GM19043 (cell line): ENCODE data around the gene HS6ST1.

Experiments used
- ATAC-seq: cut with Tn5 transposase; IDR thresholded peaks from one replicate; pipeline ENCODE4 v1.9.1; 2021; ENCODE audit warnings: low read depth; ENCODE audit not compliant: unreplicated experiment

HS6ST1 gene

DNA sequence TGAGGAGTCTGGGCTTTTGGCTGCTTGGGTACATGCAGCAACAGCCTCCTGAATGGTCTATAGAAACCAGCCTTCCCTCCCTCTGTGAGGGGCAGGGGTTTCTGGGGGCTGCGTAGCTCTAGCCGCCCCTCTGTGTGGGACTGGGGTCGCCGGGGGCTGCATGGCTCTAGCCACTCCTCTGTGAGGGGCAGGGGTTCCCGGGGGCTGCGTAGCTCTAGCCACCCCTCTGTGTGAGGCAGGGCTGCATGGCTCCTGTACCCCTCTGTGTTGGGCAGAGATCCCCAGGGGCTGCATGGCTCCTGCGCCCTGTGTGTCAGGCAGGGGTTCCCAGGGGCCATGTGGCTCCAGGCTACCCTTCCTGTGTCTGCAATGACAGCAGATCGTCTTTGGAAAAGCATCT, 17.6 kb downstream of the HS6ST1 start:
- no peak for ATAC-seq

DNA sequence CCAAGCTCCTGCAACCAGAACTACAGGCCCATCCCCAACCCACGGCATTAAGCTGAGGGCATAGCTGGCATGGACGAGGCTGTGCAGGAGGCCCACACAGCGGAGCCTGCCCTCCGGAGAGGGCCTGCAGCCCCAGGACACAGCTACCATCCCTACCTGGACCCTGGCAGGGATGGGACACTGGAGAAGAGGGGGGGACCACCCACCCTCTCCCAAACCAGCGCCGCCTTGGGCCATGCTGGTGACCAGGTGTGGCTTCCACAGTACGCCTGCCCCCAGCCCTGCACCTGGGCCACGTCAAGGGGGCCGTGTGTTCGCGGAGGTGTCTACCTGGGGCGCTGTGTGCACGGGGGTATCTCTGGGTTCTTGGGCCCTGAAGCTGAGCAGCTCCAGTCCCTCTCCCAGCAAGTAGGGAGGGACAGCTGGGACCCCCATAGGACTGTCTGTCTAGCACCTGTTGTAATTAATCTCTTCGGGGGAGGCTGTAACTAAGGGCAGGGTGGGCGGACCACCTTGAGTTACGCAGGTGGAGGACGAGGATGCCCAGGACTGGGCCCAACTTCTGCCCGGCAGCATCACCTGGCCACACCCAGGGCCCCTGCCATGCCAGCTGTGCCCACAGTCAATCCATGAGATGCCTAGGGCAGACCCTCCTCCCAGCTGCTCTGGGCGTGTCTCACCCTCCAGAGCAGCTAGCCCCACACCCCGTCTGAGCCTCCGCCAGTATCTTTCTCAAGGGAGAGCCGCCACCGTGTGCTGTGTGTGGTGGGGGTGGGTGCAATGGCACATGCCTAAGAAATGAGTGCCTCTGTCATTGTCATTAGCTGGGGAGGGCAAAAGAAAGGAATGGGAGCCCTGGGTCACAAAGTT, 18.3 kb downstream of the HS6ST1 start:
- ATAC-seq: no peak

DNA sequence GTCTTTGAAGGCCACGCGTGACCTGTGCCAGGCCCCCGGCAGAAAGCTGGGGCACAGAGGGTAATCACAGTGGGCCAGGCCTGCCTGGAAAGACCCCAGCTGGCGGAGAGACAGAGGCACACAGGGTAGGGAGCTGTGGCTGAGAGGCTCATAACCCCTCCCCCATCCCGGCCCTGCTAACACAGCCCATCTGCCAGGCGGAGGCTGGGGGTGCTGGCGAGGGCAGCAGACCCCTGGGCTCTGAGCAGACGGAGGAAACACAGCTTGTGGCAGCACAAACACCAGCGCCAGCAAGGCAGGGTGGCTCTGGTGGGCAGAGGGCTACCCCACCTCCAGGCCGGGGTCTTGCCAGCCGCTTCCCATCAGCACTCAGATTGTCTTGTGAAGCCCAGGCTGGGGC, 19.0 kb downstream of the HS6ST1 start:
- ATAC-seq: no peak

DNA sequence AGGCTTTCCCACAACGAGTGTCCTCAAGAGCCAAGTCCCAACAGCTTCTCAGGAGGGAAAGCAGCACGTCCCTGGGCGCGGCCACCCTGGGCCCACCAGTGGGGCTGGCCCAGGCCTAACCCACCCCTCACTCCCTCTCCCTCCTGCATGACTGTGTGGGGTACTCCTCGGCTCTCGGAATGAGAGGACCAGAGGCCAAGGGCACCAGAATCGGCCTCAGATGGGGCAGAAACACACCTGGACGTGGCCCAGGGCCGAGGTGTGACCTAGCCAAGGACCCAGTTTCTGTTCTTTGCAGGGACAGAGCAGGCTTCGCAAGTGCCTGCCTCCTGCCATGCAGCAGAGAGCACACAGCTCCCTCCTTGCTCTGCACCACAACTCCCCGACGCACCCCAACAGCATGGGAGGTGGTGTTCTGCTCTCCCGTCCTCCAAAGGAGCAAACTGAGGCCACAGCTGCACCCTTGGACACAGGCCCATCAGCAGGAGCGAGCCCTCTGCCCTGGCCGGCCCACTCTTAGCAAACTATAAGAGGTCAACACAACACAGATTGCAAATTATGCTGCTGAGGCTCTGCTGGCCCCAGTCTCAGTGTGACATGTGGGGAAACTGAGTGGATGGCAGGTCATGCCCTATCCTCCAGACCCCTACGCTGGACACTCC, 19.7 kb downstream of the HS6ST1 start:
- no peak for ATAC-seq

GRCh38 chr2:128298286-128298685, 20.4 kb downstream of the HS6ST1 start:
- no peak for ATAC-seq

GRCh38 chr2:128293870-128294455, 24.7 kb downstream of the HS6ST1 start:
- no peak for ATAC-seq

- no peak for ATAC-seq
Measured at GRCh38 chr2:128293426-128293755, 25.3 kb downstream of the HS6ST1 start.

DNA sequence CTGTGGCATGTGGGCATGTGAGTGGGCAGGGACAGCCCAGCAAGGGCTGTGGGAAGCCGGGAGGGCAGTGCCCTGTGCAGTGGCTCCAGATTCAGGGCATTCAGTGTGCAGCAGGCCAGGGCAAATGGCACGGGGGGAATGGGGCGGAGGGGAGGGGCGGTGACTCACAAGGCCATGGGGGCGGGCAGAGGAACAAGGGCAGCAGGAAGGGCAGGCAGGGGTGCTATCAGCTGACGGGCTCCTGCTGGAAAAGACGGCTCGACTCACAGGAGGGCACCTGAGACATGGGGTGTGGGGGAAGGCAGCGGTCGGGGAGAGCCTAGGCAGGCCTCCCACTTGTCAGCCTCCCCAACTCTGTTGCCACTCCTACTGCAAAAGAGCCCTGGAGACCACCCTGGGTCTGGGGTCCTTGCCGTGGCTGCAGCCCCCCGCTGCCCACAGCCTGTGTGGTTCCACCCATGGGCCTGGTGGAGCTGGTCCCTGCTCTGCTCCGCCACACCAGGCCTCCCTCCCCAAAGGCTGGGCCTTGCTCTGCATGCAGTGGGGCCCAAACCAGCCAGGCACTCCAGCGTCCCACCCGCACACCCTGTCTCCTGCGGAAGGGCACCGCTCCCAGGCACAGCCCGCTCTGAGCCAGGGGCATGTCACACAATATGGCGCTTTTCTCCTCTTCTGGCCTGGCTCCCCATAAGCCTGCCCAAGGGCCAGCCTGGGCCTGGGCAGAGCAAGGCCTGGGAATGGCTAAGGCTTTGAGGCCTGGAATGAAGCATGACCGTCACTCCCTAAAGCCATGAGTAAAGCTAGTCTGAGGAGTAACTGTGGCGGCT, 25.9 kb downstream of the HS6ST1 start:
- ATAC-seq: no peak

DNA sequence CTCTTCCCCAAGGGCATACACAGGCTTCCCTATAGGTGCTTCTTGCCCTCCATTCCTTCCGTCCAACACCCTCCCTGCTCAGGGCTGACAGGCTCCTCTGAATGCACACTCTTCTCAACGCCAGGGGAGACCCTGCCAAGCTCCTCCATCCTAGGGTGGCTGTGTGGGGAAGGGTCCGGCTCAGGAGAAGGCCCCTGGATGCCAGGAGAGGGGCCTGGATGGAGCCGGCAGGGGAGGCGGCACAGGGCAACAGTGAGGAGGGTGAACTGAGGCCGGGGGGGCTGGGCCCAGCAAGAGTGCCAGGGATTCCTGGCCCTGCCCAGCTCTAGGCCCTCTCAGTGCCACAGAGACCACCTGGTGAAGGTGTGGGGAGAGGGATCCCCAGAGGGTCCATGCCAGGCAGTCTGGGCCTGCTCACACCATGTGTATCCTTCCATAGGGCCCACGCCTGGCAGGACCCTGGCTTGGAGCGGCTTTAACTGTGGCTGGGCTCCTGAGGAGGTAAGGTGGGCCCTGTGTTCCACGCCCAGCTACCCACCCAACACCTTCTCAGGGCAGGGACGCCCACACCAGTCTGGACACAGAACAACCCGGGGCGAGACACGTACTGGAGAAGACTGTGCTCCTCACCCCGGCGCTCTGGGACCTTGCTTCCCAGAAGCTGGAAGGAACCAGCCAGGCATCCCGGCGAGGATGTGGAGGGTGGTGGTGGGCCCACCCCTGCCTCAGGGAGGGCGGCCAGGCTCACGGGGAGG, 26.6 kb downstream of the HS6ST1 start:
- ATAC-seq: no peak

- ATAC-seq: no peak
Measured at GRCh38 chr2:128291161-128291843, 27.4 kb downstream of the HS6ST1 start.

DNA sequence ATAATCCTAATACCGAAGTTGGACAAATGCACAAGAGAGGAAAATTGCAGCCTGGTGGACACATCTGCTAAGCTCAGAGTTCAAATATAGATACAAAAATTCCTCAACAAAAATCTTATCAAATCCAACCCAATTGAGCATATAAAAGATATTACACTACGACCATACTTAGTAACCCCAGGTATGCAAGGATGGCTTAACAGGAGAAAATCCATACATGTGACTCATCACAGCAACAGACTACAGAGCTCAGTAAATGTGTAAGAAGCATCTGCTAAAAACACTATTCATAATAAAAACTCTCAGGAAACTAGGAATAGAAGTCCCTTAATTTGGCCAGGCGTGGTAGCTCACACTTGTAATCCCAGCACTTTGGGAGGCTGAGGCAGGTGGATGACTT, 28.3 kb downstream of the HS6ST1 start:
- no peak for ATAC-seq

- ATAC-seq: no peak
Measured at GRCh38 chr2:128289439-128289838, 29.2 kb downstream of the HS6ST1 start.

- no peak for ATAC-seq
Measured at GRCh38 chr2:128288781-128289180, 29.9 kb downstream of the HS6ST1 start.

- ATAC-seq: no peak
Measured at GRCh38 chr2:128287780-128288735, 30.6 kb downstream of the HS6ST1 start.

DNA sequence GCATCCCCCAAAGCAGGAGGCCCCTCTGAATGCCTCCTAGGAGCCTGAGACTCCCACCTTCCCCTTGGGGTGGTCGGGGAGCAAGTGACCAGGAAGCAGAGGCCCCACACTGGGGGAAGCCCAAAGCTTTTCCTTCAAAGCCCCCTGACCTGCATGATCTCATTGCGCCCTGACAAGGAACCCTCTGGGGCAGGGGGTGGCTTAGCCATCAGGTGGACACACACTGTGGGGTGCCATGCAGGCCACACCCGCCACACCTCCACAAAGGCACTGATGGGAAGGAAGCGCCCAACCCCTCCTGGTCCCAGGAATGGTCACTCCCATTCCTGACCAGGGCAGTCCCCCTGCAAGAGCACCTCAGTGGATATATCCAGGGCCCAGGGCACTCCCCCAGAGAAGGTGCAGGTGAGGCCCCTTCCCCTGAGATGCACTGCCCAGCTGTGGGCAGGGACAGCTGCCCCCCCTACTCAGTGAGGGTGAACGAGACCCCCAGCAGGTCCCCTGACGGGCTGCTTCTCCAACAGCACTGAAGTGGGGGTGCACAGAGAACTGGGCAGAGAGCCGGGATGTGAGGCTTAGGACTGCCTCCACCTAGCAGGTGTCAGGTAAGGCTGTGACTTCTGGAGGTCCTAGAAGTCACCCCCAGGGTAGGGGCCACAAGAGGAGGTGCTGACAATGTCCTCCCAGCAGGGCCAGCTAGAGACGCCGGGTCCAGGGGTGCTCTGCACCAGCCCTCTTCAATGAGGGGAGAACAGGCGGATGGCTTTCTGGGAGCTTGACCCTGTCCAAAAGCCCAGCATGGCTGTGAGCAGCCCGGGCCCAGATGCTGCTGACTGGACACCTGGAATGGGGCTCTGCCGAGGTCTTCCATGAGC, 31.5 kb downstream of the HS6ST1 start:
- no peak for ATAC-seq

DNA sequence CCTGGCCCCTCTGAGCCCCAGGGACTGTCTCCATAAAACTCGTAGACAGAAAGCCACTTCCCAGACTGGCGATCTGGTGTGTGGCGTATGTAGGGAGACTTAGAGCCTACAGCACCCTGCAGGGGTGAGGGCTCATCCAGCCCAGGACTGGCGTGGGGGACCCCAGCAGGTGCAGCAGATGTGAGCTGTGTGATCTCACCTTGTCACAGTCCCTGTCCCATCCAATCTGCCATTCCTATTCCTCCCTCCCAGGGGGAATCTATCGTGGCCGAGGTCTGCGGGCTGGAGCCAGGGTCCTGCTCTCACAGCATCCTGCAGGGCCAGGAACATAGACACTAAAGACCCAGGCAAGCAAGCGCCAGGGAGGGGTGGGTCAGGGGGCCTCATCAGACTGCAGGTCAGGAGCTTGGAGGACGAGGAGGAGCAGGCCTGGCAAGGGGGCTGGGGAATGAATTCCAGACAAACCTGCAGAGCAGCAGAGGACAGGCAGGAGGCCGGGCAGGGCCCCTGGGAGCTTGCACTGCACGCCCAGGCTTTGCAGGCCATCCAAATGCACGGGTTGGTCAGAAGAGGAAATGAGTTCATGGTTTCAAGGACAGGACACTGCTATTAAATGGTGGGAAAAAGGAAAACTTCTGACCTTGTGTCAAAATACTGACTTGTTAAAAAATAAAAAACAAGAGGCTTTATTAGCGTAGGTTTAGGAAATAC, 32.5 kb downstream of the HS6ST1 start:
- ATAC-seq: no peak

DNA sequence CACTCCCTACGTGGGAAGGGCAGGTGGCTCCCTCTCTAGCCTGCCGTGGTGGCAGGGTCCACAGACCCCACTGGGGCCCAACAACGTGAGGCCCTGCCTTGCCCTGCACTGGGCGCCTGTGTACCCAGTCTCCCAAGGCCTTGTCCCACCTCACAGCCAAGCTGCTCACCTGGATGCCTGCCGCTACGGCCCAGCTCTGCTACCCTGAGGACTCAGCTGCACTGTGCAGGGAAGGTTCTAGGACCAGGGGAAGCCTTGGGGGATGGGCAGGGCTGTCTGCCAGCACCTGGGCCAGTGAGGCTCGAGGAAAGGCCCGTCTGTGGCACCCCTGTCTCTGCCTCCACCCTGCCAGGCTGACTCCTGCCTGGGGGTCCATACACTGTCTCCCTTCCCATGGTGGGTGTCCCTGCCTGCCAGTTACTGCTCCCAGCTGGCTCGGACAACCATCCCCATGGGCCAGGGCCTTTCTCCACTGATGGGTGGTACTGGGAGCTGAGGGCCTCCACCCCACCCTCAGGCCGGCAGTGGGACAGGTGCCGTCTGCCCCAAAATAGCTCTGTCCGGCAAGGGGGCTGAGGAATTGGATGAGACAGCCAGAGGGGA, 33.2 kb downstream of the HS6ST1 start:
- no peak for ATAC-seq
